DND-41 (cell line): ENCODE data around the gene EMP1.

Experiments used
- CTCF ChIP-seq: IDR thresholded peaks from 2 replicates; pipeline ENCODE4 v1.5.1; 2012; ENCODE audit warnings: borderline replicate concordance, low read length, moderate library complexity, mild to moderate bottlenecking; ENCODE audit not compliant: poor library complexity, severe bottlenecking; ENCODE audit errors: extremely low read depth
- EZH2 ChIP-seq: IDR thresholded peaks from 3 replicates; pipeline ENCODE4 v1.6.1; 2012; ENCODE audit warnings: borderline replicate concordance, low read depth, mild to moderate bottlenecking, moderate library complexity, low read length, inconsistent platforms; ENCODE audit not compliant: severe bottlenecking

GRCh38 chr12:13167226-13167625 lies 29.3 kb upstream of the EMP1 start:
- TF ChIP-seq EZH2 (no peak), CTCF (no peak)
